SJSA1 (cell line): ENCODE data around the gene TNRC18. TPM values are rescaled to one million over a fixed set of nuclear protein-coding genes. Genes with fewer than 3 reads are reported as not detected.

ENCODE experiments used
- DNase-seq, 2 experiments: peaks; one replicate each; pipeline ENCODE4 v3.0.0-alpha.2; 2015 to 2020; ENCODE audit warnings: low spot score in 2 of 2, low read depth in 1 of 2
- H3K27ac ChIP-seq: fragments of 250-450 bp; sonication (Bioruptor Pico); 2 replicates; pipeline ENCODE4 v1.5.1; 2020; ENCODE audit warnings: mild to moderate bottlenecking, moderate library complexity
- H3K27me3 ChIP-seq: fragments of 250-450 bp; sonication (Bioruptor Pico); replicated peaks from 2 replicates; pipeline ENCODE4 v1.5.1; 2020; ENCODE audit warnings: mild to moderate bottlenecking, moderate library complexity
- H3K36me3 ChIP-seq: fragments of 250-450 bp; sonication (Bioruptor Pico); 2 replicates; pipeline ENCODE4 v1.5.1; 2020; ENCODE audit warnings: mild to moderate bottlenecking
- H3K4me1 ChIP-seq: fragments of 250-450 bp; sonication (Bioruptor Pico); replicated peaks from 2 replicates; pipeline ENCODE4 v1.6.1; 2021; ENCODE audit warnings: mild to moderate bottlenecking
- H3K4me3 ChIP-seq: fragments of 250-450 bp; sonication (Bioruptor Pico); 2 replicates; pipeline ENCODE4 v1.5.1; 2020; ENCODE audit warnings: mild to moderate bottlenecking
- H3K9me3 ChIP-seq: fragments of 250-450 bp; sonication (Bioruptor Pico); replicated peaks from 2 replicates; pipeline ENCODE4 v1.5.1; 2020; ENCODE audit warnings: mild to moderate bottlenecking
- total RNA-seq: library from RNA; depleted of rRNA; stranded (reverse); fragments of >200 nt; shearing (Covaris generic); gene quantifications from 2 replicates; pipeline ENCODE4 v1.2.3, GENCODE V29; 2014

Gene TNRC18
- total RNA-seq, 1 experiment from 2014 or later, result 19.8 TPM

GRCh38 chr7:5357951-5358350 lies 65.7 kb downstream of the TNRC18 start:
- H3K27me3 ChIP-seq, result no peaks in the 10 kb centered on the region
- no peaks in the 10 kb centered on the region for H3K4me1 ChIP-seq
- H3K9me3 ChIP-seq, result no peaks in the 10 kb centered on the region; the same call in 1 of the 2 replicates
- no peak overlapping the region for H3K27ac ChIP-seq
- H3K4me3 ChIP-seq, result no peak overlapping the region
- peaks cover 52% of the 10 kb centered on the region for H3K36me3 ChIP-seq
- no peak for DNase-seq

DNA sequence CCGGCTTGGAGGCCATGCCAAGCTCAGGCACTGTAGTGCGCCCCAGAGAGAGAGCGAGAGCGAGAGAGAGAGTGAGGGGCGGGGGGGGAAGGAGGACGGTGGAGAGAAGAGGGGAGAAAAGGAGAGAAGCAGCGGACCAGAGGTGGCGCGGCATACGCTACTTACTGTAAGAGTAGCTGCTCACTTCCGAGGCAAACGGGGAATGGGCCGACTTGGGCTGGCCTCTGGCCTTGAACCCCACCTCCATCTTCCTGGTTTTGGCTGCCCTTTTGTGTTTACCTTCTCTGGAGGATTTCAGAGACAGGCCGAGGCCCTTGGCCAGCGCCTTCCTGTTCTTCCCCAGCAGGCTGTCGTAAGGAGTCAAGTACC lies 66.9 kb downstream of the TNRC18 start:
- DNase-seq, result no peak
- Histone ChIP-seq H3K4me1 (no peaks in the 10 kb centered on the region), H3K27me3 (no peaks in the 10 kb centered on the region), H3K27ac (no peak overlapping the region), H3K4me3 (no peak overlapping the region), H3K36me3 (peaks cover 52% of the 10 kb centered on the region), H3K9me3 (no peaks in the 10 kb centered on the region; the same call in 1 of the 2 replicates)

- Histone ChIP-seq H3K4me3 (no peak overlapping the region), H3K4me1 (no peaks in the 10 kb centered on the region), H3K36me3 (peaks cover 40% of the 10 kb centered on the region), H3K9me3 (no peaks in the 10 kb centered on the region; the same call in 1 of the 2 replicates), H3K27ac (no peak overlapping the region), H3K27me3 (no peaks in the 10 kb centered on the region)
- no peak for DNase-seq
Observed at GRCh38 chr7:5354460-5355232, 69.0 kb downstream of the TNRC18 start.

- no peaks in the 10 kb centered on the region for H3K9me3 ChIP-seq
- no peaks in the 10 kb centered on the region for H3K4me1 ChIP-seq
- no peaks in the 10 kb centered on the region for H3K27me3 ChIP-seq
- H3K4me3 ChIP-seq, result no peak overlapping the region
- no peak for DNase-seq
- H3K27ac ChIP-seq, result no peak overlapping the region
- H3K36me3 ChIP-seq, result peaks cover 22% of the 10 kb centered on the region
Observed at GRCh38 chr7:5352440-5353010, 71.1 kb downstream of the TNRC18 start.

GRCh38 chr7:5351507-5352265 lies 71.9 kb downstream of the TNRC18 start:
- H3K9me3 ChIP-seq, result no peaks in the 10 kb centered on the region
- no peak overlapping the region for H3K27ac ChIP-seq
- no peak overlapping the region for H3K4me3 ChIP-seq
- DNase-seq, result no peak
- no peaks in the 10 kb centered on the region for H3K4me1 ChIP-seq
- peaks cover 20% of the 10 kb centered on the region for H3K36me3 ChIP-seq
- H3K27me3 ChIP-seq, result no peaks in the 10 kb centered on the region

- no peak for DNase-seq
- Histone ChIP-seq H3K4me3 (no peak overlapping the region), H3K27ac (no peak overlapping the region), H3K36me3 (peaks cover 18% of the 10 kb centered on the region), H3K4me1 (no peaks in the 10 kb centered on the region), H3K9me3 (no peaks in the 10 kb centered on the region), H3K27me3 (no peaks in the 10 kb centered on the region)
Observed at GRCh38 chr7:5350600-5351385, 72.8 kb downstream of the TNRC18 start.

DNA sequence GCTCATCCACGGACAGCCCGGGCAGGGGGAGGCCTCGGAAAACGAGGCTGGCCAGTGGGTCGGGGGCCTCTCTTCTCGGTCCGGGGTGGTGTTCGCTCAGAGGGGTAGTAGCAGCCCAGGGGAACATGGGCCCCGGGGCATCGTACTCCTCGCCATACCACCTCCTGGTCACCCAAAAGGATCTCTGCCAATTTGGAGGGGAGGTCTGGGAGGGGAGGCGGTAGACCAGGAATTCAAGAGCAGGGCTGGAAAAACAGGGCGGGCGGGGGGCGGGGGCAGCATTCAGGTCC lies 73.5 kb downstream of the TNRC18 start:
- Histone ChIP-seq H3K27me3 (no peaks in the 10 kb centered on the region), H3K36me3 (peaks cover 19% of the 10 kb centered on the region), H3K9me3 (no peaks in the 10 kb centered on the region), H3K4me1 (no peaks in the 10 kb centered on the region), H3K4me3 (no peak overlapping the region), H3K27ac (no peak overlapping the region)
- DNase-seq, result no peak

DNA sequence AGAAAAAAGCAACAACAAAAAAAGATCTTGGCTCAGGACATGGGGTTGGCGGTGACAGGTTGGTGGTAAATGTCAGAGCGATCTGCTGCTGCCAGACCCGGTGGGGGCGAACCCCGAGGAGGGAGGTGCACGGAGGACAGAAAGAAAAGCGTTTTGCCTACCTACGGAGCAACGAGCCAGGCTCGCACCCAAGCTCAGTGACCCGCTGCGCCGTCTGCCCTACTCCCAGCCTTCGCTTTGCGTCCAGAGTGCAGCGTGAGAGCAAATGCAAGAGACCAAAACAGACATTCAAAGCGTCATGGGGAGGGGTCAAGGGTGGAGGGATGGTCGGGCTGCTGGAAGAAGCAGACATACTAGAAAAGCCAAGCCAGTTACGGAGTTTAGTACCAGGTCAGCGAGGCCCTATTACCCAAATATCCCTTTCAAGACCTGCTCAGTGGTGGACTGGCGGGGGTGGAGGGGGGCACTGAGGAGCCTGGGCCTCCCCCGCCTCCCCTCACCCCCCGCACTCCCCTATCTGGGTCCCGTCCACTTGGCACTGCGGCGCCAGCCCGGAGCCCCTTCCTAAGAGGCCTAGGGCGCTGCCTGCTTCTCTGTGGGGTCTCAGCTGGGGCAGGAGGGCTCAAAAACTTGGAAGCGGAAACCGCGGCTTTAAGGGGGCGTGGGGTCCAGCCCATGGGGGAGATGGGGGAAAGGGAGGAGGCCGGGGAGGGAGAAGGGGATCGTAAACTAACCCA lies 74.0 kb downstream of the TNRC18 start:
- Histone ChIP-seq H3K4me1 (no peaks in the 10 kb centered on the region), H3K27me3 (no peaks in the 10 kb centered on the region), H3K36me3 (peaks cover 23% of the 10 kb centered on the region), H3K4me3 (no peak overlapping the region), H3K9me3 (no peaks in the 10 kb centered on the region), H3K27ac (no peak overlapping the region)
- DNase-seq, result no peak

- H3K4me3 ChIP-seq, result no peak overlapping the region
- no peaks in the 10 kb centered on the region for H3K9me3 ChIP-seq
- H3K27me3 ChIP-seq, result no peaks in the 10 kb centered on the region
- H3K27ac ChIP-seq, result no peak overlapping the region
- DNase-seq, result no peak
- H3K36me3 ChIP-seq, result peaks cover 29% of the 10 kb centered on the region
- H3K4me1 ChIP-seq, result no peaks in the 10 kb centered on the region
Observed at GRCh38 chr7:5349005-5349380, 74.6 kb downstream of the TNRC18 start.

DNA sequence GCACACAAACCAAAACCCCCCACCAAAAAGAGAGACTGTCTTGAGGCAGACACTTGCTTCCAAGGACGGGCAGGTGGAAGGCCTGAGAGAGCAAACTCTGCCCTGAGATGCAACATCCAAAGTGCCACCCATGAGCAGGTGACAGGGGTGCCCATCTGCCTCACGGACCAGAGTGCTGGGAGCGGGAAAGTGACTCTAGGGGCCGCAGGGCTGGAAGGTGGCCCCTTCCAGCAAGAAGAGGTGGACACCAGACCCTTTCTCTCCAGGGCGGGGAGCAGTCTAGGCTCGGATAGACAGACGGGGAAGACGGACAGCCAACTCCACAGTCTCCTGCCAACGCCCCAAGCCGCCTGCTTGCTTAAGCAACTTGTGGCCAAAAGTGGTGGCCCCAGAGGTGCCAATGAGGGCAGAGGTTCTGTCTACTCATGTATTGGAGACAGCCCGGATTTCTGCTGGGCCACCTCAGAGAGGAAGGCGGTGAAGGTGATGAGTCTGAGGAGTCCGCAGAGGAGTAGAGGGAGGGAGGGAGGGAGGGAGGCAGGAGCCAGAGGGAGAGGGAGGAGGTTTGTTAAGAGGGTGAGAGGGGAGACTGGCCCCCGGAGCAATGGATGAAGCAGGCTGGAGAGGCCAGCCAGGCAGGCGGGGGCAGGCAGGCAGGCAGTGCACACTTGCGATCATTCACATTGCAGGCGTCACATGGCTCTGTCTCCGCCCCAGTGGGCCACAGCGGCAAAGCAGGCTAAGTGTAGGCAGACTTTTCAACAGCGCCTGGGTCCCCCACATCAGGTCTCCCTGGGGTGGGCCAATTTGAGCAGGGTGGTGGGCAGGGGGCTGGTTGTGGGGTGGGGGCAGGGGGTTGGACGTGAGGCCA lies 75.3 kb downstream of the TNRC18 start:
- Histone ChIP-seq H3K36me3 (peaks cover 29% of the 10 kb centered on the region), H3K4me3 (no peak overlapping the region), H3K27me3 (no peaks in the 10 kb centered on the region), H3K9me3 (no peaks in the 10 kb centered on the region), H3K4me1 (no peaks in the 10 kb centered on the region), H3K27ac (no peak overlapping the region)
- DNase-seq, result no peak

GRCh38 chr7:5345671-5346070 lies 78.0 kb downstream of the TNRC18 start:
- Histone ChIP-seq H3K36me3 (peaks cover 34% of the 10 kb centered on the region), H3K27me3 (no peaks in the 10 kb centered on the region)
- no peak for DNase-seq

GRCh38 chr7:5345171-5345570 lies 78.5 kb downstream of the TNRC18 start:
- Histone ChIP-seq H3K4me1 (no peaks in the 10 kb centered on the region), H3K36me3 (peaks cover 35% of the 10 kb centered on the region)
- no peak for DNase-seq

More at GRCh38 chr7:5345671-5346070, 78.0 kb downstream of the TNRC18 start:
- no peak overlapping the region for H3K27ac ChIP-seq
- no peaks in the 10 kb centered on the region for H3K4me1 ChIP-seq
- no peak overlapping the region for H3K4me3 ChIP-seq
- H3K9me3 ChIP-seq, result no peaks in the 10 kb centered on the region

More at GRCh38 chr7:5345171-5345570, 78.5 kb downstream of the TNRC18 start:
- Histone ChIP-seq H3K9me3 (no peaks in the 10 kb centered on the region), H3K4me3 (no peak overlapping the region), H3K27ac (no peak overlapping the region), H3K27me3 (no peaks in the 10 kb centered on the region)
